HepG2 (cell line): Measurements from ENCODE around the gene OXLD1. TPM values are rescaled to one million over a fixed set of nuclear protein-coding genes. Genes with fewer than 3 reads are reported as not detected.

Experiments
- AKAP8 ChIP-seq: sonication (generic); formaldehyde crosslinking; IDR thresholded peaks from 2 replicates; pipeline ENCODE4 v1.5.1; 2020; ENCODE audit warnings: mild to moderate bottlenecking, missing genetic modification reagents
- GMEB1 ChIP-seq: sonication (generic); formaldehyde crosslinking; IDR thresholded peaks from 2 replicates; pipeline ENCODE4 v1.5.1; 2020; ENCODE audit warnings: missing genetic modification reagents, mild to moderate bottlenecking, borderline replicate concordance
- LCORL ChIP-seq, 2 experiments: fragments of 450-650 bp in 1 of 2; sonication (generic) in 1 of 2; formaldehyde crosslinking in 1 of 2; IDR thresholded peaks; 2 replicates each; pipeline versions ENCODE4 v1.5.0 to v1.6.1; 2017 to 2020; ENCODE audit warnings: antibody characterized with exemption in 1 of 2, missing genetic modification reagents in 1 of 2
- NR0B2 ChIP-seq: sonication (generic); formaldehyde crosslinking; IDR thresholded peaks from 2 replicates; pipeline ENCODE4 v1.4.0; 2020; ENCODE audit warnings: mild to moderate bottlenecking, missing genetic modification reagents
- POLR2G ChIP-seq: fragments of 200-400 bp; formaldehyde crosslinking; IDR thresholded peaks from 2 replicates; pipeline ENCODE4 v1.6.1; 2018; ENCODE audit warnings: mild to moderate bottlenecking, low read depth, low read length, moderate library complexity
- RBM22 ChIP-seq: fragments of 200-400 bp; formaldehyde crosslinking; optimal IDR thresholded peaks from 2 replicates; pipeline ENCODE3; 2017; ENCODE audit warnings: mild to moderate bottlenecking, low read length, moderate library complexity
- THAP8 ChIP-seq: sonication (generic); formaldehyde crosslinking; IDR thresholded peaks from 2 replicates; pipeline ENCODE4 v1.5.1; 2020; ENCODE audit warnings: missing genetic modification reagents, mild to moderate bottlenecking, borderline replicate concordance
- ZFP41 ChIP-seq: sonication (generic); formaldehyde crosslinking; IDR thresholded peaks from 2 replicates; pipeline ENCODE4 v1.4.0; 2020; ENCODE audit warnings: mild to moderate bottlenecking, missing genetic modification reagents, borderline replicate concordance
- ZNF281 ChIP-seq: sonication (generic); formaldehyde crosslinking; IDR thresholded peaks from 2 replicates; pipeline ENCODE4 v1.4.0; 2020; ENCODE audit warnings: missing genetic modification reagents, borderline replicate concordance
- ZNF337 ChIP-seq: sonication (generic); formaldehyde crosslinking; IDR thresholded peaks from 2 replicates; pipeline ENCODE4 v1.5.1; 2020; ENCODE audit warnings: missing genetic modification reagents, low read depth, mild to moderate bottlenecking, borderline replicate concordance
- ZNF441 ChIP-seq: sonication (generic); formaldehyde crosslinking; IDR thresholded peaks from 2 replicates; pipeline ENCODE4 v1.7.0; 2021; ENCODE audit warnings: missing genetic modification reagents, borderline replicate concordance
- ZNF687 ChIP-seq: sonication (generic); formaldehyde crosslinking; IDR thresholded peaks from 2 replicates; pipeline ENCODE4 v1.5.1; 2020; ENCODE audit warnings: mild to moderate bottlenecking, missing genetic modification reagents, moderate library complexity
- polyA plus RNA-seq, 8 experiments: library from polyadenylated mRNA; depleted of rRNA in 3 of 8; stranded (reverse) in 7 of 8; unstranded in 1 of 8; fragments of >200 nt; fragmentation: Illumina TruSeq in 4 of 8; extraction: Trizol in 4 of 8; gene quantifications; 2 replicates each; pipeline versions ENCODE4 v1.2.1 to v1.2.3, GENCODE V29; 2011 to 2016; ENCODE audit warnings: low read depth in 4 of 8, missing spikeins in 1 of 8, mixed read lengths in 1 of 8; ENCODE audit not compliant: insufficient read depth in 1 of 8
- total RNA-seq, 5 experiments: library from RNA; depleted of rRNA; stranded (reverse); fragments of >200 nt; fragmentation: Illumina TruSeq; extraction: Trizol; gene quantifications; 2 replicates each; pipeline ENCODE4 v1.2.3, GENCODE V29; 2016; ENCODE audit warnings: low read depth in 1 of 5

OXLD1 gene
- total and polyA plus RNA-seq, 2 of the 13 experiments (the other 11 are each of a cell fraction or from before 2014, with no cell fraction given), result 27.1 to 37.5 TPM

GRCh38 chr17:81707725-81708646, 41.6 kb upstream of the OXLD1 start (continued):
- TF ChIP-seq LCORL (IDR thresholded peaks at IDR 0.05) (no peak), LCORL (CRISPR knock-in tag; IDR thresholded peaks at IDR 0.05) (no peak), THAP8 (CRISPR knock-in tag) (no peak), AKAP8 (CRISPR knock-in tag) (no peak; the same call in none of the 2 replicates), ZFP41 (peak; percentile 23; the same call in 1 of the 2 replicates), RBM22 (peak; percentile 1), ZNF281 (CRISPR knock-in tag) (no peak), POLR2G (peak; percentile 18), ZNF687 (CRISPR knock-in tag) (peak; percentile 52), ZNF441 (no peak), NR0B2 (0 out of 2 replicates have a peak, but pooled peaks have one; percentile 21), GMEB1 (CRISPR knock-in tag) (no peak), ZNF337 (CRISPR knock-in tag) (no peak)
